Lower leg skin (tissue), 3 donors: Measurements from ENCODE around the gene CA10.

Experiments used
- CTCF ChIP-seq, 3 donors: fragments of 450-650 bp; IDR thresholded peaks; one replicate each; pipeline ENCODE4 v1.5.1; 2016; ENCODE audit warnings: antibody characterized with exemption in 3 of 3, mild to moderate bottlenecking in 3 of 3, moderate library complexity in 2 of 3
- POLR2A ChIP-seq, 2 donors: fragments of 450-650 bp; IDR thresholded peaks; one replicate each; pipeline ENCODE4 v1.6.1; 2016 to 2017; ENCODE audit warnings: antibody characterized with exemption in 2 of 2, mild to moderate bottlenecking in 1 of 2, moderate library complexity in 1 of 2

GRCh38 chr17:51830886-51831285 is 327.6 kb downstream of the CA10 start:
- TF ChIP-seq CTCF (IDR thresholded peaks at IDR 0.05) (no peak), POLR2A (IDR thresholded peaks at IDR 0.05) (no peak)
